GM21423 (cell line): Measurements from ENCODE around the gene OPTC.

Experiments used
- ATAC-seq: cut with Tn5 transposase; IDR thresholded peaks from one replicate; pipeline ENCODE4 v1.9.1; 2021; ENCODE audit warnings: mild to moderate bottlenecking, moderate library complexity; ENCODE audit not compliant: unreplicated experiment

Gene OPTC

DNA sequence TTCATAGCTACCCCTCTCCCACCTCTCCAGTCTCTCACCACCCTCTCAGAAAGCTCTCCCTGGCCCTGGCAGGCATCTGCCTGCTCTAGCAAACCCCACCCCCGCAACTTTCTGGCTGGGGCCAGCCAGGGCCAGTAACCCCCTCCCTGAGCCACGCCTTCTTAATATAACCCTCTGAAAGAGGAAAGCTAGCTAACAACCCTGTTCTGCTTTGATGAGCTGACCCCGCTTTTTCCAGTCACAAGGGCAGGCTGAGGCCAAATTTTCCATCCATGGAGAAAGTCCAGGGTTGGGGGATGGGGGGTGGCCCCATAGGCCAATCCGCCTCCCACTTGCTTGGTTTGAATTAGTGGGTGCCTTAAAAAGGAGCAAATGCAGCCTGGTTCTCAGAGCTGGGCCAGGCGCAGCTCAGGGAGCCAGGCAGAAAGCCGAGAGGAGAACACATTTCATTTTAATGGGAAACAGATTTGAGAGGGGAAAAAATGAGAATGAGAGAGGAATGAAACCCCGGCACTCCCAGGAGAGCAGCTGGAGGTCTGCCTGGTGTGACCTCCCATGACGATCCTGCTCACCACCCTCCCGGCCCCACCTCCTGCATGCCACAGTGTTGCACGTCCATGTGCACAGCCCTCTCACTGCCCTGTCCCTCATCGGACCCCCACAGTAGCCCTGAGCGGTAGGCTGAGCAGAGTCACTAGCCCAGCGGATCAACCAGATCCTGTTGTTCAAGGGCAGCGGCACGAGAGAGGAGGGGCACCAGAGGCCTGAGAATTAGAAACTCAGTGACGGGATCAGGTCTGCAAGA is 62.3 kb downstream of the OPTC start:
- no peak for ATAC-seq

DNA sequence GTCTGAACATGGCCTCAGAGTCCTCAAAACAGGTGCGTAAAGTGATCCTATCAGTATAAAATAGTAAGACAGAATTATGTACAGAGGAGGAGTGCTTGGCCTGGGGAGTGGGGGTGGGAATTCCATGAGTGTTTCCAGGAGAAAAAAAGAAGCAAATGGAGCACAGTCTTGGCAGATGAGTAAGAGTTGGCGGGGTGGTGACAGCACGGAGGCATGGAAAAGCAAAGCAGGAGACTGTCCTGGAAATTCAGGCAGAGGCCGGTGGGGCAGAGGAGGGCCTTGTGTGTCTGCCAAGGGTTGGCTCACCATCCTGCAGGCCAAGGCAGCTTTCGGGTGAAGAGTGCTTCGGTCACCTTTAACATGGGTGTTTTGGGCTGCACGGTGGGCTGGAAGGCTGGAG is 63.4 kb downstream of the OPTC start:
- no peak for ATAC-seq

DNA sequence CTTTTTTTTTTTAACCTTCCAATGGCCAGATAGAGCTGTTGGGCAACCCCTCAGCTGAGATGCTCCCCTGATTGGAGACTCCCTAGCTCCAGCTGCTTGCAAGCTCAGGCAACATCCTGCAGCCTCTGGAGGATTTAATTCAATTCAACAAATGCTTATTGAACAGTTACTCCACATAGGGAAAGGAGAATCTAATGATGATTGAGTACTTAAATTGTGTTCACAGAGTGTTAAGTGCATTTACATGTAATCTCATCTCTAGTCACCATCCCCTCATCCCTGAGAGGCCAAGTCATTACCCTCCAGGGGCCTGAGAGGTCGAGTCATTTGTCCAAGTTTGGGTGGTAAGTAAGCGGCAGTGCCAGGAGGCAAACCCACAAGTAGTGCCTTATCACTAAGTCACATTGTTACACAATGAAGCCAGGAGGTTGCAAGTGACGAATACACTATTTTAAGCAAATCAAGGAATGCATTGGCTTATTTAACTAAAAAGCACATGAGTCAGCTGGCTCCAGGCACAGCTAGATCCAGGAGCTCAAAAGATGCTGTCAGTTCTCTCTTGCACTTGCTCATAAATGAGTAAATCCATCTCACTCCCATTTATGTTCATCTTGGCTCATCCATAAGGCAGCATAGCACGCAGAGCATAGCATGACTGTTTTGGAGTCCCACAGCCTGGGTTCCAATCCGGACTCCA is 64.3 kb downstream of the OPTC start:
- ATAC-seq: no peak
